ENCODE results near the gene NFIB.

NFIB gene

DNA sequence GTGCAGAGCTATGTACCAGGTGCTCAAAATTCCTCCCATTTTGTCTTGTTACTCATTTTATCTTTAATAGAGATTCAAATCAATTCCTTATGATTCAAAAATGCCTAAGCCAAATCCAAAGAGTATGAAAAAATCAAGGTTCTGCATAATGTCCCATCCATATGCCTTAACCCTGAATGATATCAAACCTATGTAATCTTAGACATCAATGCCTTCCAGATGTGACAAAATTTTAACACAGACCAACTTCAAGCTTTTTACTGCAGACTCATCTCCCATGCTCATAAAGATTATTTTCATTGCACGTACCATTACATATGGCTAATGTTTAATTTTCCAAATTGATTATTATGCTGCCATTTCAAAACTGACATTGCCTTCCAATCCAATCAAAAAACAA is 122.4 kb downstream of the NFIB start:
- DNase-seq (ENCODE audit: extremely low spot score) = no peak
- CTCF ChIA-PET = interaction anchor here (1.1 kb wide), 1 partner anchor 8 kb away, joined by 3 read pairs; no protein-coding TSS in a partner anchor
- TF ChIP-seq ARNT (IDR thresholded peaks at IDR 0.05) = no peak
- TF ChIP-seq BHLHE40 (IDR thresholded peaks at IDR 0.05; ENCODE audit: borderline replicate concordance) = no peak
- no peak for TF ChIP-seq CTBP1 (IDR thresholded peaks at IDR 0.05; ENCODE audit: borderline replicate concordance)
- no peak for TF ChIP-seq ZNF384 (IDR thresholded peaks at IDR 0.05)
- POLR2A ChIA-PET = no interaction called here

DNA sequence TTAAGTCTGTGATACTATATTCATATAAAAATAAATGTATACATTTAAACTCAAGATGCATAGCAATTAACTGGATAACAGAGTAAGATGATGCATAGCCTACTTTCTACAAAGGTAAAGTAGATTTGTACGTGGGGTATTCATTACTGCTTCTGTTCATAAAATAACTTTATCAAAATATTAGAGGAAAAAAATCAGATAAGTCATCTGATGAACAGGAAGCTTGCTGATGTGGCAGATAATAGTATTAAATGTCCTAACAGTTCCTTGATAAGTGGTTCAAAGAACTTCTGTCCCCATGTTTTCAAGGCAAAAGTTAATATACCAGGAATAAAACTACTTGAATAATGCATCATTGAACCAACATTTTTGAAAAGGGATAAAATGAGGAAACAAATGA is 123.7 kb downstream of the NFIB start:
- DNase-seq (ENCODE audit: extremely low spot score) = no peak
- ChIA-PET POLR2A (no interaction called here), CTCF (no interaction called here)
- TF ChIP-seq BHLHE40 (IDR thresholded peaks at IDR 0.05; ENCODE audit: borderline replicate concordance) (no peak), SUZ12 (IDR thresholded peaks at IDR 0.05) (no peak), ARNT (IDR thresholded peaks at IDR 0.05) (no peak), ELF4 (IDR thresholded peaks at IDR 0.05) (no peak), LEF1 (IDR thresholded peaks at IDR 0.05; ENCODE audit: borderline replicate concordance) (no peak), NFRKB (IDR thresholded peaks at IDR 0.05) (no peak), FOXK2 (IDR thresholded peaks at IDR 0.05) (no peak)

DNA sequence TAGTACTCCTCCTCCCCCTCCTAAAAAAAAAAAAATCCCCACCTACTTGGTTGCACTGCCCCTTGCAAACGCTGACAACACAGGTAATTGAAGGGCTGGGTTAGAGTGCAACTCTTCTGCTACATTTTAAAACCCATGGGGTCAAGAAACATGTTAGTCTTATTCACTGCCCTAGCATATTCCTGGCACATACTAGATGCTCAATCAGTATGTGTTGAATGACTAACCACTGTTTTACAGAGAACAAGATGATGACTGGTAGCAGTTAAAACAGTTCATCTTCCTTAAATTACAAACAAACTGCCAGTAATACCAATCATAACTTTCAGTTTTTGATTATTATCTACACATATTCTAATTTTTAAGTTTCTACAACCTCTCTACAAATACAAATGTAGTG is 124.4 kb downstream of the NFIB start:
- DNase-seq (ENCODE audit: extremely low spot score) = no peak
- ChIA-PET POLR2A (no interaction called here), CTCF (no interaction called here)
- TF ChIP-seq SUZ12 (IDR thresholded peaks at IDR 0.05) (no peak), ARNT (IDR thresholded peaks at IDR 0.05) (no peak), FOXK2 (IDR thresholded peaks at IDR 0.05) (no peak), L3MBTL2 (conservative IDR thresholded peaks at IDR 0.05) (no peak), BHLHE40 (IDR thresholded peaks at IDR 0.05; ENCODE audit: borderline replicate concordance) (no peak), FOXA1 (IDR thresholded peaks at IDR 0.05) (no peak), NFRKB (IDR thresholded peaks at IDR 0.05) (no peak)

DNA sequence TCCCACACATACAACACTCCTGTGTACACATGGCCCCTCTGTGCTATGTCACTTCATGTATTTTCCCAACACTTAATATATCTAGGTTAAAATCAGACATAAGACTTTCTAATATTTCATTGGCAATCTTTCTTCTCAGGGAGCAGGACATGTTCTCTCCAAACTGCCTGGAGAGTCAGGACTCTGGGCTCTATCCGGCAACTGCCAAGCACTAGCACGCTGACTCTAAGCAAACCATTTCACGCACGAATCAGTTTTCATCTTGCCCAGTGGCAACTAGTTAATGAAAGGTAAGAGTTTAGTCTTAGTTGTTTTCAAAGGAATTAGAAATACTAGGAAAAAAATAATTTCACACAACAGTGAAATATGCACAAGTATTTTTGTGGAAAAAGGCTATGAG is 124.8 kb downstream of the NFIB start:
- ChIA-PET POLR2A (no interaction called here), CTCF (no interaction called here)
- TF ChIP-seq FOXM1 (IDR thresholded peaks at IDR 0.05; ENCODE audit: borderline replicate concordance) = no peak
- no peak for TF ChIP-seq FOXA1 (IDR thresholded peaks at IDR 0.05)
- no peak for TF ChIP-seq ARNT (IDR thresholded peaks at IDR 0.05)
- TF ChIP-seq TARDBP (IDR thresholded peaks at IDR 0.05) = no peak
- no peak for DNase-seq (ENCODE audit: extremely low spot score)

DNA sequence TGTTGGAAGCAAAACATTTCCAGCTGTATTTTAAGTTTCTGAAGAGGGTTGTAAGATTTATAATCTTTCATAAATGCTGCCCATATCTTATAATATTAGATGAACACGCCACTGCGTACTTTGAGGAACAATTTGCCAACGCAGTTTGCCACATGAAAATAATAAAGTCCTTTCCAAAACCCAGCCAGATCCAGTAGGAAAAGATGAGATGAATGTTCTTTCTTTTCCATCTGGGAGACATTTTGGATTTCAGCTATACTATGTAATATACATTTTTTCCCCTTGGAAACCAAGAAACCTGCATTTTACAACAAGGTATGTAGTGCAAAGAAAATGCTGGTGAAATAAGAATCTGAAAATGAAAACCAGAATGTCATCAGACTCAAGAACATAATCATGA is 125.4 kb downstream of the NFIB start:
- TF ChIP-seq FOXM1 (IDR thresholded peaks at IDR 0.05; ENCODE audit: borderline replicate concordance) = no peak
- no peak for TF ChIP-seq BHLHE40 (IDR thresholded peaks at IDR 0.05; ENCODE audit: borderline replicate concordance)
- TF ChIP-seq TARDBP (IDR thresholded peaks at IDR 0.05) = no peak
- no peak for TF ChIP-seq HDGF (IDR thresholded peaks at IDR 0.05; ENCODE audit: borderline replicate concordance)
- no peak for TF ChIP-seq FOXA1 (IDR thresholded peaks at IDR 0.05)
- TF ChIP-seq ZNF384 (IDR thresholded peaks at IDR 0.05) = no peak
- TF ChIP-seq, protein P1, sequence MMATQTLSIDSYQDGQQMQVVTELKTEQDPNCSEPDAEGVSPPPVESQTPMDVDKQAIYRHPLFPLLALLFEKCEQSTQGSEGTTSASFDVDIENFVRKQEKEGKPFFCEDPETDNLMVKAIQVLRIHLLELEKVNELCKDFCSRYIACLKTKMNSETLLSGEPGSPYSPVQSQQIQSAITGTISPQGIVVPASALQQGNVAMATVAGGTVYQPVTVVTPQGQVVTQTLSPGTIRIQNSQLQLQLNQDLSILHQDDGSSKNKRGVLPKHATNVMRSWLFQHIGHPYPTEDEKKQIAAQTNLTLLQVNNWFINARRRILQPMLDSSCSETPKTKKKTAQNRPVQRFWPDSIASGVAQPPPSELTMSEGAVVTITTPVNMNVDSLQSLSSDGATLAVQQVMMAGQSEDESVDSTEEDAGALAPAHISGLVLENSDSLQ (IDR thresholded peaks at IDR 0.05) = no peak
- TF ChIP-seq SUZ12 (IDR thresholded peaks at IDR 0.05) = no peak
- TF ChIP-seq FOXK2 (IDR thresholded peaks at IDR 0.05) = no peak
- no peak for TF ChIP-seq ELF4 (IDR thresholded peaks at IDR 0.05)
- TF ChIP-seq SP1 (IDR thresholded peaks at IDR 0.05) = no peak
- ChIA-PET CTCF (no interaction called here), POLR2A (interaction anchor here (0.6 kb wide), 1 partner anchor 36 kb away, joined by 3 read pairs; no protein-coding TSS in a partner anchor)
- DNase-seq (ENCODE audit: extremely low spot score) = no peak

DNA sequence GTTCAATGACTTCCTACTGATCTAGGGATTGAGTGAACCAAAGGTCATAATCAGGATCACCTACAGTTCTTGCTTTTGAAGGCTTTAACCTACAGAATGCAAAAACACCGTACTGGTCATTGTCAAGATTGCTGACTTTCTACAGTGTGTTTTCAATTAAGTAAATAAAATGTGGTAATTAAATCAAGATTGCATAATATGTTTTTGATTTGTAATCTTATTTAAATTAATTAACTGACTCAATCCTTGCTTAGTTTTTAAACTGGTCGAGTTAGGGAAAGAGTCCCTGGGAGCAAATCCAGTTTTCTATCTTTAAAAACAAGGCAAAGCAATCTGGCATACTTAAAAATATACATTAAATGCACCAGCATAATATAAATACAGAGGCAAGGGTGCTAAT is 125.9 kb downstream of the NFIB start:
- ChIA-PET CTCF (no interaction called here), POLR2A (interaction anchor here (0.6 kb wide), 1 partner anchor 35 kb away, joined by 3 read pairs; no protein-coding TSS in a partner anchor)
- DNase-seq (ENCODE audit: extremely low spot score) = no peak
- TF ChIP-seq SUZ12 (IDR thresholded peaks at IDR 0.05) = no peak
- TF ChIP-seq ELF4 (IDR thresholded peaks at IDR 0.05) = no peak
- no peak for TF ChIP-seq FOXK2 (IDR thresholded peaks at IDR 0.05)
- no peak for TF ChIP-seq SP1 (IDR thresholded peaks at IDR 0.05)
- no peak for TF ChIP-seq L3MBTL2 (conservative IDR thresholded peaks at IDR 0.05)
- TF ChIP-seq ARNT (IDR thresholded peaks at IDR 0.05) = no peak
- no peak for TF ChIP-seq HDGF (IDR thresholded peaks at IDR 0.05; ENCODE audit: borderline replicate concordance)
- no peak for TF ChIP-seq LEF1 (IDR thresholded peaks at IDR 0.05; ENCODE audit: borderline replicate concordance)
- no peak for TF ChIP-seq FOXA1 (IDR thresholded peaks at IDR 0.05)
- no peak for TF ChIP-seq NFRKB (IDR thresholded peaks at IDR 0.05)
- no peak for TF ChIP-seq TARDBP (IDR thresholded peaks at IDR 0.05)
- TF ChIP-seq BHLHE40 (IDR thresholded peaks at IDR 0.05; ENCODE audit: borderline replicate concordance) = no peak
- TF ChIP-seq, protein P1 (IDR thresholded peaks at IDR 0.05) = no peak
- TF ChIP-seq ZNF384 (IDR thresholded peaks at IDR 0.05) = no peak
- TF ChIP-seq CTBP1 (IDR thresholded peaks at IDR 0.05; ENCODE audit: borderline replicate concordance) = no peak

DNA sequence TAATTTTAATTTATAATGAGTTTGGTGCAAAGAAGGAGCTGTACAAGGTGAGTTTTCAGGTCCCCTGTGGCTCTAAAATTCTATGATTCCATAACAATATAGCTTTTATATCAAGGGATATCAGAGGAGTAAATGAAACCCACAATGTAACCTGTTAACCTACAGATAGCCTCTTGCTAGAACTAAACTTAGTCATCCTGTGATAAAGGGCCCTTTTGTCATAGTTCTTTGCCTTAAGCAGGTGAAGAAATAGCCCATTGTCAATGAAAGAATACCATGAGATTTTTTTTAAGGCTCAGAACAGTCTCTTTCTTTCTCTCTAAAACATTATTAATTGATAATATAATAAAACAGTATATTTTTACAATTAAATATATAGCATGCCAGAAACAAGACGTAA is 127.8 kb downstream of the NFIB start:
- TF ChIP-seq NFRKB (IDR thresholded peaks at IDR 0.05) (no peak), LEF1 (IDR thresholded peaks at IDR 0.05; ENCODE audit: borderline replicate concordance) (no peak), ARNT (IDR thresholded peaks at IDR 0.05) (no peak), HDGF (IDR thresholded peaks at IDR 0.05; ENCODE audit: borderline replicate concordance) (no peak), FOXK2 (IDR thresholded peaks at IDR 0.05) (no peak), ELF4 (IDR thresholded peaks at IDR 0.05) (no peak), FOXA1 (IDR thresholded peaks at IDR 0.05) (no peak), FOXM1 (IDR thresholded peaks at IDR 0.05; ENCODE audit: borderline replicate concordance) (no peak), SUZ12 (IDR thresholded peaks at IDR 0.05) (no peak), CTBP1 (IDR thresholded peaks at IDR 0.05; ENCODE audit: borderline replicate concordance) (no peak), TARDBP (IDR thresholded peaks at IDR 0.05) (no peak)
- TF ChIP-seq, protein P1 (IDR thresholded peaks at IDR 0.05) = no peak
- DNase-seq (ENCODE audit: extremely low spot score) = no peak
- ChIA-PET POLR2A (no interaction called here), CTCF (no interaction called here)

Measured in HEK293T (cell line).